ENCODE data around the gene PRDM5.

DNA sequence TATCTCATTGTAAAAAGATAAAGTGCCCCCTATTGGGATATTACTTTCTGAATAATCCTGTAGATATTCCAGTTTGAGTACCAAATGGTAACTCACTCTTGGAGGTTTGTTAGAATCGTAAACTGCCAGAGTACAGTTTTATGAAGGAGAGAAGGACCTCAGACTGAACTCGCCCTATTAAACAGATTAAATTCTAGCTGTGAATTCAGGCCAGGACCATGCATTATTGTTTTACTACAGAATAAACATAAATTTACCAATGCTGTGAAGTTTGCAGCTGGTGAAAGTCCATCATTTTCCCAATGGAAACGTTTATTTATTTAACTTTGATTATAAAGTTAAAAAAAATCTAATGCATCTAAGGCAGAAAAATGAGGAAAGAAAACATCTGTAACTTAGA lies 20.2 kb upstream of the PRDM5 start:
- TF ChIP-seq EP400 (IDR thresholded peaks at IDR 0.05) (no peak), OTX1 (CRISPR knock-in tag; IDR thresholded peaks at IDR 0.05) (no peak)
